GM12892 (cell line): ENCODE data around the gene SYNGR2.
"Not testable (repeated sequence)": the region's sequence is repeated elsewhere in the genome, so short reads cannot be mapped to it uniquely, and the experiment has no call there.

Source experiments
- DNase-seq: peaks from one replicate; pipeline ENCODE4 v3.0.0; 2011; ENCODE audit not compliant: insufficient read length
- FAIRE-seq: peaks from 2 replicates; lab custom pipeline; 2011; peaks lifted over from hg19 to GRCh38; lab: Jason Lieb, UNC
- POLR2A ChIP-seq: IDR thresholded peaks from 2 replicates; pipeline ENCODE4 v1.6.1; 2011; ENCODE audit warnings: low read depth, low read length, control low read depth
- POLR2AphosphoS5 ChIP-seq: IDR thresholded peaks from 2 replicates; pipeline ENCODE4 v1.6.1; 2011; ENCODE audit warnings: low read depth, low read length, control low read depth
- TAF1 ChIP-seq: IDR thresholded peaks from 2 replicates; pipeline ENCODE4 v1.6.1; 2011; ENCODE audit warnings: low read depth, mild to moderate bottlenecking, control low read depth, low read length, borderline replicate concordance

The SYNGR2 gene

DNA sequence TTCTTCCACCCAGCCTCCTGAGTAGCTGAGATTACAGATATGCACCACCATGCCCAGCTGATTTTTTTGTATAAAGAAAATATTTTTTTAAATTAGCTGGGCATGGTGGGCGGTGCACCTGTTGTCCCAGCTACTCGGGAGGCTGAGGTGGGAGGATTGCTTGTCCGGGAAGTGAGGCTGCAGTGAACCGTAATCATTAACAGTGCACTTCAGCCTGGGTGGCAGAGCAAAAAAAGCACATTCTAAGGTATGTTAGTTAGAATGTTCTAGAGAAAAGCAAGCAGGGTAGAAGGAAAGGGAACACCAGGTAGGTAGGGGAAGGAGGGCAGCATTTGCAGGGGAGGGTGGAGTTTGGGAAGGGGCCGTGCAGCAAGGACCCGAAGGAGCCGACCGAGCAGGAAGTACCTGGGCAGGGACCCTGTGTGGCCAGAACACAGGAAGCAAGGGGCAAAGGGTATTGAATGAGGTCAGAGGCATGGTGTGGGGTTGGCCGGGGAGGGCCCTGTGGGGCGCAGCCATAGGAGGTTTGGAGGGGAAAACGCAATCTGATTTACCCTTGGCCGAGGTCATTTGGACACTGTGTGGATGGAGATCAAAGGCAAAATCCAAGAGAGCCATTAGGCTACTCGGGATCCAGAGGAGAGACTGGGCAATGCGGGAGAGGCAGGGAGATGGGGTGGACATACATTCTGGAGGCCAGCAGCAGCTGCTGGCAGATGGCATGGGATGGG lies 19.9 kb upstream of the SYNGR2 start:
- TF ChIP-seq TAF1 (no peak), POLR2AphosphoS5 (no peak), POLR2A (no peak)
- FAIRE-seq (peak; percentile 81), DNase-seq (no peak)

- FAIRE-seq (no peak), DNase-seq (no peak)
- no peak for TF ChIP-seq POLR2A
- TF ChIP-seq TAF1 = no peak
- no peak for TF ChIP-seq POLR2AphosphoS5
Observed at GRCh38 chr17:78151514-78152008, 16.8 kb upstream of the SYNGR2 start.

GRCh38 chr17:78154903-78155811 lies 13.2 kb upstream of the SYNGR2 start:
- FAIRE-seq (peak; percentile 95), DNase-seq (peak; percentile 53)
- peak; percentile 51; the same call in 1 of the 2 replicates for TF ChIP-seq TAF1
- TF ChIP-seq POLR2A = peak; percentile 73
- TF ChIP-seq POLR2AphosphoS5 = peak; percentile 81

DNA sequence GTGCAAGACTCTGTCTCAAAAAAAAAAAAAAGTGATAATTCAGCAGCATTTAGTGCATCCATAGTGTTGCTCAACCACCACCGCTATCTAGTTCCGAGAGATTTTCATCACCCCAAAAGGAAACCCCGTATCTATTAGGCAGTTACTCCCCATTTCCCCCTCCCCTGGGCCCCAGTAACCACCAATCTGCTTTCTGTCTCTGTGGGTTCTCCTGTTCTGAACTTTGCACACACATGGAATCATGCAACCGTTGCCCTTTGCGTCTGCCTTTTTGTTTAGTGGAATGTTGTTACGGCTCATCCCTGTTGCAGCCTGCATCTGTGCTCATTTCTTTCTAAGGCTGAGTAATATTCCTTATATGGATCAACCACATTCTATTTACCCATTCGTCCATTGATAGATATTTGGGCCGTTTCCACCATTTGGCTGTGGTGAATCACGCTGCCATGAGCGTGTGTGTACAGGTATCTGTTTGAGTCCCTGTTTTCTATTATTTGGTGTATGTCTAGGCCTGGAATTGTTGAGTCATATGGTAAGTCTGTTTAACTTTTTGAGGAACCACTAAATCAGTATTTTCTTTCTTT lies 8.7 kb upstream of the SYNGR2 start:
- DNase-seq = no peak
- FAIRE-seq = peak; percentile 90
- no peak for TF ChIP-seq POLR2A
- no peak for TF ChIP-seq POLR2AphosphoS5
- TF ChIP-seq TAF1 = no peak

GRCh38 chr17:78163881-78164747 lies 4.3 kb upstream of the SYNGR2 start:
- DNase-seq (no peak), FAIRE-seq (no peak)
- TF ChIP-seq POLR2A = no peak
- TF ChIP-seq TAF1 = no peak
- TF ChIP-seq POLR2AphosphoS5 = no peak

DNA sequence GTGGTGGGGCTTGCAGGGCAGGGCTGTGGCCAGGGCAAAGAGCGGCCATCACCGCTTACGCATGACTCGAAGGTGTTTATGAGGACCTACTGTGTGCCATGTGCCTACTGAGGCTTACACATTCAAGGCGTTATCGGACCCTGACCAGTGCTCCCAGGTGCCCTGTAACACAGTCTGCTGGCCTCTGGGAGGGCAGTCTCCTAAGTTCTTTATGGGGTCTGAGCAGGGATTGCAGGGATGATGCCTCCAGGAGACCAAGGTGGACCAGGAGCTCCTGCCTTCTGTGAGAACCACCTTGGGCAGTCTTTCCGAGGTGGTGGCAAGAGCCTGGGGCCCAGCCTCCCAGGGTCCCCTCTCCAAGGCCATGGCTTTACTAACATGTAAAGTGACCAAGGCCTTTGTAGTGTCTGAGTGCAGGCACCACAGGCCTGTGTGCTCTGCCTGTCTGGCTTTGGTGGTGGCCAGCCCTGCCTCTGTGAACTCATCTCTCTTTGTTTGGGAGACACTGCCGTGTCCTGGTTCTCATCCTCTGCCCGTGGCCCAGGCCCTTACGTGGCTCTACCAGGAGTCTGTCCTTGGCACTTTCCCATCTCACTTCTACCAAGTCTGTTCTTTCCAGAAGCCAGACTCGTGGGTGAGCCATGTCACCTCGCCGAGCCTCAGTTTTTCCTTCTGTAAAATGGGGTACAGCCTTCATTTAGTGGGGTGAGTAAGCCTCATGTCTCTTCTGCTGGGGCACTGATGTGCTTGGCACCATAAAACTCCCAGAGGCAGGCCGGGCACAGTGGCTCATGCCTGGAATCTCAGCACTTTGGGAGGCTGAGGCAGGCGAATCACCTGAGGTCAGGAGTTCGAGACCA lies 3.4 kb upstream of the SYNGR2 start:
- DNase-seq = no peak
- TF ChIP-seq TAF1 = no peak
- TF ChIP-seq POLR2AphosphoS5 = no peak
- no peak for TF ChIP-seq POLR2A
- FAIRE-seq = no peak

- no peak for FAIRE-seq
- no peak for DNase-seq
- TF ChIP-seq POLR2A = no peak
- TF ChIP-seq TAF1 = no peak
- no peak for TF ChIP-seq POLR2AphosphoS5
Observed at GRCh38 chr17:78166416-78166815, 2.0 kb upstream of the SYNGR2 start.

DNA sequence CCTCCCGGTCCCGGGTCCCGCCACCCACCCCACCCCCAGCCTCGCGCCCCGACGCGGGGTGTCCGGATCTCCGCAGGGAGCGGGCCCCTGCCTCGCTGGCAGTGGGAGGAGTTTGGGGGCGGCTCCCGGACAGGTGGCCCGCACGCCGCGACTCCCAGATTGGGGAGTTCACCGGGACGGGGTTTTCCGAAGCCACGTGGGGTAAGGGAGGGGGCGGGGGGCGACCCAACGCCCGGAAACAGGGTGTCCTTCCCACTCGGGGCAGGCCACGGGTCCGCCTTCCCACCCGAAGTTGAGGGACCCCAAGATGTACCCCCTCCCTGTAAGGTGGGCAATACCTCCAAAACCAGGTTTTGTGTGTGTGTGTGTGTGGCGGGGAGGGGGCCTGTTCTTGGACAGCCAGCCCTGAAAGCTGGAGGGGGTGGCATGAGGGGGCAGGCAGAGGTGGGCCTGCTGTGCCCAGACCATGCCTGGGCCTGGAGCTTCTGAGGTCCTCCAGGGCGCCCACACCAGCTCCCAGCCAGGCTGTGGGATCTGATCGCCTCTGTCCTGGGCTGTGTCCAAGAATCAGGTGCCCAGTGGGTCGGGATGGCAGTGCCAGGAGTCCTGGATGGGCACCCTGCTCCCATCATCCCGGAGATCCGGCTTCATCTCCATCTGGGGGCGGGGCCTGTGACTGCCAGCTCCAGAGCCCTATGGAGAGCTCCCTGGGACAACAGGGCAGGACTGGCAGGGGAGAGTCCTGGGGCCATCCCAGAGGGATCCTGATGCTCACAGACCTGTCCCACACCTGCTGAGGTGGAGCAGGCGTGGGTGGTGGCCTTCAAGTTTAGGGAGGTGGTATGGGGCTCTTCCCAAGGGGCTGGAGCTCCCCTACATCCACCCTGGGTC lies 767 bp downstream of the SYNGR2 start:
- DNase-seq (peak; percentile 63), FAIRE-seq (peak; percentile 88)

DNA sequence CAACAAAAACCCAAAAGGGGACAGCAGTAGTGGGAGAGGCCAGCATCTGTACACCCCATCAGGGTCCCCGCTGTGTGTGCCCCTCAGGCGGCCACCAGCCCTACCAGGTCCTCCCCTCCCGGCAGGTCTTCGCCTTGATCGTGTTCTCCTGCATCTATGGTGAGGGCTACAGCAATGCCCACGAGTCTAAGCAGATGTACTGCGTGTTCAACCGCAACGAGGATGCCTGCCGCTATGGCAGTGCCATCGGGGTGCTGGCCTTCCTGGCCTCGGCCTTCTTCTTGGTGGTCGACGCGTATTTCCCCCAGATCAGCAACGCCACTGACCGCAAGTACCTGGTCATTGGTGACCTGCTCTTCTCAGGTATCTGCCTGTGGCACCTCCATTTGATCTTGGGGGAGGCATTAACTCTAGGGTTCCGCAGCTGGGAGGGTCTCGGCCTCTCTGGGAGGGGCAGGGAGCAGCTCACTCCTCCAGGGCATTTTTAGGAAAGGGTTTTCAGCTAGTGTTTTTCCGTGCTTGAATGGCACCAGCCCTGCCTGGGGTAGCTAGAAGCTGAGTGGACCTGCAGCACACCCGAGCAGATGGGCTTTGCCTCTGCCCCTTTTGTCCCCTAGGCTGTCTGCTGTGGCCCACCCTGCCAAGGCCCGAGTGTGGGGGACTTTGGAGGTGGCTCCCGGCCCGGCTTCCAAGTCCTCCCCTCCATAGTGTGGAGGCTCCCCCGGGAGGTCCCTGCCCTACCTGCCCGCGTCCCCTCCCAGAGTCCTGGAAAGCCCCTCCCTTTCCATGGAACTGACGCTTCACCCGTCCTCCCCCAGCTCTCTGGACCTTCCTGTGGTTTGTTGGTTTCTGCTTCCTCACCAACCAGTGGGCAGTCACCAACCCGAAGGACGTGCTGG lies 2.6 kb downstream of the SYNGR2 start:
- no peak for FAIRE-seq
- DNase-seq = no peak
- TF ChIP-seq TAF1 (no peak), POLR2A (peak; percentile 30; the same call in 1 of the 2 replicates), POLR2AphosphoS5 (0 out of 2 replicates have a peak, but pooled peaks have one; percentile 21)

More for the DNA sequence above, 767 bp downstream of the SYNGR2 start:
- TF ChIP-seq POLR2A = no peak; the same call in 1 of the 2 replicates
- TF ChIP-seq POLR2AphosphoS5 = peak; percentile 10; the same call in 1 of the 2 replicates

DNA sequence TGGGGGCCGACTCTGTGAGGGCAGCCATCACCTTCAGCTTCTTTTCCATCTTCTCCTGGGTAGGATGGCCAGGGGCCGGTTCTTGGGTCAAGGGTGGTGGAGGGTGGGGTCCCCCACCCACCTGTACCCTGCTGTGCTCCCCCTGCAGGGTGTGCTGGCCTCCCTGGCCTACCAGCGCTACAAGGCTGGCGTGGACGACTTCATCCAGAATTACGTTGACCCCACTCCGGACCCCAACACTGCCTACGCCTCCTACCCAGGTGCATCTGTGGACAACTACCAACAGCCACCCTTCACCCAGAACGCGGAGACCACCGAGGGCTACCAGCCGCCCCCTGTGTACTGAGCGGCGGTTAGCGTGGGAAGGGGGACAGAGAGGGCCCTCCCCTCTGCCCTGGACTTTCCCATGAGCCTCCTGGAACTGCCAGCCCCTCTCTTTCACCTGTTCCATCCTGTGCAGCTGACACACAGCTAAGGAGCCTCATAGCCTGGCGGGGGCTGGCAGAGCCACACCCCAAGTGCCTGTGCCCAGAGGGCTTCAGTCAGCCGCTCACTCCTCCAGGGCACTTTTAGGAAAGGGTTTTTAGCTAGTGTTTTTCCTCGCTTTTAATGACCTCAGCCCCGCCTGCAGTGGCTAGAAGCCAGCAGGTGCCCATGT lies 3.3 kb downstream of the SYNGR2 start:
- not testable (repeated sequence) for FAIRE-seq, DNase-seq
